ENCODE data around the gene REV1. TPM values are rescaled to one million over a fixed set of nuclear protein-coding genes. Genes with fewer than 3 reads are reported as not detected.

The REV1 gene
- total and polyA plus RNA-seq, 4 donors, result 13.7 to 165 (median 34.5) TPM

- no peak for DNase-seq
- Histone ChIP-seq H3K36me3 (ENCODE audit: control insufficient read depth in 4 of 4, insufficient read depth in 4 of 4, low read length in 4 of 4) (peaks cover 8 to 35% (median 24%) of the 10 kb centered on the region in 4 donors), H3K9me3 (ENCODE audit: control insufficient read depth in 4 of 4, insufficient read depth in 3 of 4, low read length in 3 of 4) (no peaks in the 10 kb centered on the region), H3K9ac (ENCODE audit: insufficient read depth in 1 of 2, low read length in 2 of 2) (no peak overlapping the region), H3K27me3 (ENCODE audit: control insufficient read depth in 3 of 3, insufficient read depth in 3 of 3, low read length in 2 of 3) (no peaks in the 10 kb centered on the region), H3K27ac (ENCODE audit: low read depth in 1 of 2, low read length in 1 of 2) (peak overlapping the region in 1 of 2 donors; percentile 84), H3K4me1 (ENCODE audit: control insufficient read depth in 5 of 5, insufficient read depth in 5 of 5, low read length in 5 of 5) (peaks cover 0 to 8% (median 0%) of the 10 kb centered on the region in 5 donors), H3K4me3 (no peak overlapping the region)
- WGBS, 2 donors, result 95 to 98% methylated on average over 3 of the region's 3 CpGs
- ATAC-seq (ENCODE audit: insufficient read depth, low FRiP score), result no peak
- TF ChIP-seq CTCF (IDR thresholded peaks at IDR 0.05; ENCODE audit: control extremely low read depth, extremely low read depth), result no peak
These were observed 99.9 kb downstream of the REV1 start for GRCh38 chr2:99389946-99390345.

- H3K36me3 ChIP-seq (ENCODE audit: control insufficient read depth in 4 of 4, insufficient read depth in 4 of 4, low read length in 4 of 4), result peaks cover 8 to 37% (median 23%) of the 10 kb centered on the region in 4 donors
- ATAC-seq (ENCODE audit: insufficient read depth, low FRiP score) (no peak), DNase-seq (no peak)
- peak overlapping the region in 1 of 2 donors; percentile 66 for H3K27ac ChIP-seq (ENCODE audit: low read depth in 1 of 2, low read length in 1 of 2)
- H3K9ac ChIP-seq (ENCODE audit: insufficient read depth in 1 of 2, low read length in 2 of 2), result no peak overlapping the region
- no peak overlapping the region for H3K4me3 ChIP-seq
- H3K27me3 ChIP-seq (ENCODE audit: control insufficient read depth in 3 of 3, insufficient read depth in 3 of 3, low read length in 2 of 3), result no peaks in the 10 kb centered on the region
- no peak for TF ChIP-seq CTCF (IDR thresholded peaks at IDR 0.05; ENCODE audit: control extremely low read depth, extremely low read depth)
- 45 to 68% methylated on average over 2 of the region's 2 CpGs for WGBS, 2 donors
- H3K4me1 ChIP-seq (ENCODE audit: control insufficient read depth in 5 of 5, insufficient read depth in 5 of 5, low read length in 5 of 5), result peaks cover 0 to 8% (median 0%) of the 10 kb centered on the region in 5 donors
- no peaks in the 10 kb centered on the region for H3K9me3 ChIP-seq (ENCODE audit: control insufficient read depth in 4 of 4, insufficient read depth in 3 of 4, low read length in 3 of 4)
These were observed 100.4 kb downstream of the REV1 start for GRCh38 chr2:99389371-99389770.

GRCh38 chr2:99388892-99389291, 100.9 kb downstream of the REV1 start:
- ATAC-seq (ENCODE audit: insufficient read depth, low FRiP score) (no peak), DNase-seq (no peak)
- Histone ChIP-seq H3K27ac (ENCODE audit: low read depth in 1 of 2, low read length in 1 of 2) (peak overlapping the region in 1 of 2 donors; percentile 21), H3K9me3 (ENCODE audit: control insufficient read depth in 4 of 4, insufficient read depth in 3 of 4, low read length in 3 of 4) (no peaks in the 10 kb centered on the region), H3K9ac (ENCODE audit: insufficient read depth in 1 of 2, low read length in 2 of 2) (no peak overlapping the region), H3K4me1 (ENCODE audit: control insufficient read depth in 5 of 5, insufficient read depth in 5 of 5, low read length in 5 of 5) (peaks cover 0 to 8% (median 0%) of the 10 kb centered on the region in 5 donors), H3K36me3 (ENCODE audit: control insufficient read depth in 4 of 4, insufficient read depth in 4 of 4, low read length in 4 of 4) (peaks cover 8 to 37% (median 22%) of the 10 kb centered on the region in 4 donors), H3K27me3 (ENCODE audit: control insufficient read depth in 3 of 3, insufficient read depth in 3 of 3, low read length in 2 of 3) (no peaks in the 10 kb centered on the region), H3K4me3 (no peak overlapping the region)
- WGBS, 2 donors, result 79 to 90% methylated on average over 2 of the region's 2 CpGs
- no peak for TF ChIP-seq CTCF (IDR thresholded peaks at IDR 0.05; ENCODE audit: control extremely low read depth, extremely low read depth)

- WGBS, 2 donors, result 95 to 96% methylated on average over 2 of the region's 2 CpGs
- Histone ChIP-seq H3K9me3 (ENCODE audit: control insufficient read depth in 4 of 4, insufficient read depth in 3 of 4, low read length in 3 of 4) (peaks cover 0 to 2% (median 0%) of the 10 kb centered on the region in 4 donors), H3K27ac (ENCODE audit: low read depth in 1 of 2, low read length in 1 of 2) (no peak overlapping the region), H3K27me3 (ENCODE audit: control insufficient read depth in 3 of 3, insufficient read depth in 3 of 3, low read length in 2 of 3) (no peaks in the 10 kb centered on the region), H3K4me3 (no peak overlapping the region), H3K9ac (ENCODE audit: insufficient read depth in 1 of 2, low read length in 2 of 2) (no peak overlapping the region), H3K36me3 (ENCODE audit: control insufficient read depth in 4 of 4, insufficient read depth in 4 of 4, low read length in 4 of 4) (peaks cover 7 to 28% (median 26%) of the 10 kb centered on the region in 4 donors), H3K4me1 (ENCODE audit: control insufficient read depth in 5 of 5, insufficient read depth in 5 of 5, low read length in 5 of 5) (no peaks in the 10 kb centered on the region)
- ATAC-seq (ENCODE audit: insufficient read depth, low FRiP score), result no peak
- no peak for TF ChIP-seq CTCF (IDR thresholded peaks at IDR 0.05; ENCODE audit: control extremely low read depth, extremely low read depth)
- no peak for DNase-seq
These were observed 103.8 kb downstream of the REV1 start for GRCh38 chr2:99386011-99386410.

Data from lung (tissue), 12 donors.